ENCODE results near the gene BRINP1. TPM values are rescaled to one million over a fixed set of nuclear protein-coding genes. Genes with fewer than 3 reads are reported as not detected.

The BRINP1 gene
- 1 to 10 TPM; 4.8 to 7.2 (median 5.8) TPM for polyA plus RNA-seq (ENCODE audit: insufficient read length in 3 of 3)
- long read RNA-seq, donor 1: 0 reads
- long read RNA-seq, donor 2, partial matches to known transcripts: 0 of 2 reads
- long read RNA-seq, donor 2, other reads (novel, unspliced or antisense): 0 of 2 reads
- long read RNA-seq, donor 3: 0 reads
- long read RNA-seq, donor 4: 0 reads
- long read RNA-seq, donor 5: 0 reads
- long read RNA-seq, donor 6, partial matches to known transcripts: 0 of 1 reads
- long read RNA-seq, donor 6, other reads (novel, unspliced or antisense): 0 of 1 reads
- long read RNA-seq, donor 7, partial matches to known transcripts: 0 of 1 reads
- long read RNA-seq, donor 7, other reads (novel, unspliced or antisense): 0 of 1 reads
- long read RNA-seq, donor 8, transcript BRINP1-201 (8 exons, 3,202 nt): major isoform, 5 of 5 reads
- long read RNA-seq, donor 8, partial matches to known transcripts: 0 of 5 reads
- long read RNA-seq, donor 8, other reads (novel, unspliced or antisense): 0 of 5 reads
- long read RNA-seq, donor 9, partial matches to known transcripts: 0 of 2 reads
- long read RNA-seq, donor 9, other reads (novel, unspliced or antisense): 0 of 2 reads
- long read RNA-seq, donor 10: 0 reads
- long read RNA-seq, donor 11: 0 reads
- long read RNA-seq, donor 12, partial matches to known transcripts: 0 of 1 reads
- long read RNA-seq, donor 12, other reads (novel, unspliced or antisense): 0 of 1 reads
- long read RNA-seq, donor 13: 0 reads
- long read RNA-seq, donor 14: 0 reads
- long read RNA-seq, donor 15: 0 reads
- long read RNA-seq, donor 16, partial matches to known transcripts: 0 of 3 reads
- long read RNA-seq, donor 16, other reads (novel, unspliced or antisense): 0 of 3 reads

DNA sequence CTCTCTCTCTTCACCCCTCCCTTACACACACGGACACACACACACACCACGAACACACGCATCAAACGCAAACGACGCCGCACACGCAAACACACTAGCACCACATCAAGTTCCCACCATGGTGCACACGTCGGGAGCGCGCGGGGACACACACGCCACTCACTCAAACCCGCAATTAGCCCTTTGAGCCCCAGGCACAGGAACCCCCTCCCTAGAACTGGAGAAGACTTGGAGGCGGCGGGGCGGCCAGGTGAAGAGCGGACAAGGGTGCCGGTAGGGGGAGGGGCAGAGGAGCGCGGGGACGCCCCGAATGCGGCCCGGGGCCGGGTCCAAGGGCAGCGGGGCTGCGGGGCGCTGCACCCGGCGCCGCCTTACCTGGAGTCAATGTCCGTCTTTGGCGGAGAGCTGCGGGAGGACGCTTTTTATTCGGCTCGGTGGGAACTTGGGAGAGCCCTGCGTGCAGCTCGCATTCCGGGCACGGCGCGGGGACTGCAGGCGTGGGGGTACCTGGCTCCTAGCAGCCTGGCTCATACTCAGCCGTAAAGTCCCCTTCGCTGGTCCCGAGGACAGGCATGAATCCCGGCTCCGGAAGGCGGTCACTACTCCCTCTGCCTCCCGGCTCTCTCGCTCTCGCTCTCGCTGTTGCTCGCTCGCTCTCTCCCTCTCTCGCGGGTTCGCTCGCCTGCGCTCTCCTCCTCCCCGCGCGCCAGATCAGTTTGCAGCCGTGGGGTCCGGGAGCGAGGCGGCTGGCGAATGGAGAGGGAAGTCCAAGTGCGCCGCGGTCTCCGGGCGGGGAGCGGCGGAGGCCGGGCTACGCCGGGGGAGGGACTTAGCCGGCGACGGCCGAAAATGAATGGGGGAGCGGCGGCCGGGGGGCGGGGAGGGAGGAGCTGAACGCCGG, at the start of gene BRINP1:
Gene BRINP1, minus strand, starts transcription at position 755 of the 901 bp plus-strand sequence. CDS start 56,080 bp downstream, outside the sequence.
- DNase-seq (ENCODE audit: extremely low read depth in 1 of 11, low read depth in 9 of 11, low spot score in 4 of 11): peak in 8 of 11 donors; percentile 39 to 65 (median 58)

DNA sequence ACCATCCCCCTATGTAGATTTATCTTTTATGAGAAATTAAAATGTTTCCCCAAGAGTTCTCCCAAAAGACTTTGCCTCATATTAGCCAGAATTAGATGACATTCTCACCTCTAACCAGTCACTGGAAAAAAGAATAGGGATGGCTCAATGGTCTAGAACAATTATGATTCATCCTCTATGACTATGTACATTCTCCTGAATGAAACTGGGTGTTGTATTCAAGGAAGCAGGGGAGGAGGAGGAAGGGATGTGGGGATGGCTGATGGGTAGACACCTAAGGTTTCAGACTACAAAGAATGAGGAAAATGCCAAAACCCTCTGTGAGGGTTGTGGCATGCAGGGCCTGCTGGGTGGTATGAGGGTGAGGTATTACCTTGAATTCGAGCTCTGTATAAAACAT, 49.5 kb upstream of the BRINP1 start:
- DNase-seq (ENCODE audit: extremely low read depth in 1 of 11, low read depth in 9 of 11, low spot score in 4 of 11): no peak

- no peak for DNase-seq (ENCODE audit: extremely low read depth in 1 of 11, low read depth in 9 of 11, low spot score in 4 of 11)
These were observed 47.6 kb upstream of the BRINP1 start for GRCh38 chr9:119416793-119417192.

- peak in 2 of 11 donors; percentile 7 to 15 for DNase-seq (ENCODE audit: extremely low read depth in 1 of 11, low read depth in 9 of 11, low spot score in 4 of 11)
These were observed 43.2 kb upstream of the BRINP1 start for GRCh38 chr9:119412399-119412798.

GRCh38 chr9:119409552-119409951, 40.3 kb upstream of the BRINP1 start:
- DNase-seq (ENCODE audit: extremely low read depth in 1 of 11, low read depth in 9 of 11, low spot score in 4 of 11): no peak

GRCh38 chr9:119400606-119401005, 31.4 kb upstream of the BRINP1 start:
- no peak for DNase-seq (ENCODE audit: extremely low read depth in 1 of 11, low read depth in 9 of 11, low spot score in 4 of 11)

- DNase-seq (ENCODE audit: extremely low read depth in 1 of 11, low read depth in 9 of 11, low spot score in 4 of 11): no peak
These were observed 29.1 kb upstream of the BRINP1 start for GRCh38 chr9:119398350-119398749.

DNA sequence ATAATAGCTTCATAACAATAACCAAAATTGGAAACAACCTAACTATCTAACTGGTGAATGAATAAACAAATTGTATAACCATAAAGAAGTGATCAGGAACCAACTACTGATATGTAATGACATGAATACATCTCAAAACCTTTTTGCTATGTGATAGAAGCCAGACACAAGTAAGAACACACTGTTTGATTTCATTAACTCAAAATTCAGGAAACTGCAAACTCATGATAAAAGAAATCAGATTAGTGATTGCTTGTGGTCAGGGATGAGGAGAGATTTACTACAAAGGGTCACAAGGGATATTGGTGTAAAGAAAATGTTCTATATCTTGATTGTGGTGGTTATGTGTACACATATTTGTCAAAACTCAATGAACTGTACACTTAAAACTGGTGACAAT, 22.6 kb upstream of the BRINP1 start:
- DNase-seq (ENCODE audit: extremely low read depth in 1 of 11, low read depth in 9 of 11, low spot score in 4 of 11): no peak

DNA sequence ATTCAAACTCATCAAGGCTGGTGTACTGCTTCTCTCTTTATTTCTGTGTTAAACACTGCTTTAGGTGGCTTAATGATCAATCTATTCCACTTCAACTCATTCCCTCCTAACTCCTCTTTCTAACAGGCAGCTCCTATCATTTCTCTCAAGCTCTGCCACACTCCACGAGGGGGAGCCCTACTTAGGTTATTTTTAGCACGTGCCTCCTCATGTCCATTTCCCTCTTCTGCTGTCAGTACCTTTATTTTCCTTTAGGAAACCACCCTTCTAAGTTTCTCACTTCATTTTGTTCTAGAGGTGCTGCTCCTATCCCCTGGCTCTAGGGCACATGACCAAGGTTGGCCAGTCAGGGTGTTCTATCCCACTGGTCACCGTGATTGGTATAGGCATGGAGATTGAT, 6.7 kb upstream of the BRINP1 start:
- DNase-seq (ENCODE audit: extremely low read depth in 1 of 11, low read depth in 9 of 11, low spot score in 4 of 11): no peak

GRCh38 chr9:119372951-119373350, 3.7 kb upstream of the BRINP1 start:
- DNase-seq (ENCODE audit: extremely low read depth in 1 of 11, low read depth in 9 of 11, low spot score in 4 of 11): no peak

DNA sequence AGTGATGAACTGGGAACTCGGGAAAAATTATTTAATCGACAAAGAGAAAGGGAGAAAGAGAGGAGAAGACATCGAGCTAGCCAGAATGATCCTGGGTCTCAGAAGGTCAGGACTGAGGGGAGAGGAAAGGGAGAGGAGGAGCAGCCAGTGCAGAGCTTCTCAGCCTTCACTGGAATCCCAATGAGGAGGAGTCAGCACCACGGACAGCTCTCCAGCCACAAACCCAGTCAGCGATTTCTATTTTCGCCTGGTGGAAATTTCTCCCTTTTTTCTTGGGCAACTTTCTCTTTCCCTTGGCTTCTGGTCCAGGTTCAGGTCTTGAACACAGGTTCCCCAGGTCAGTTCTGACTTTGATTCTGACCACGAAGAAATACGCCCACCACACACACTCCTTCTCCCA, 1.6 kb upstream of the BRINP1 start:
- peak in 9 of 11 donors; percentile 52 to 72 (median 64) for DNase-seq (ENCODE audit: extremely low read depth in 1 of 11, low read depth in 9 of 11, low spot score in 4 of 11)

DNA sequence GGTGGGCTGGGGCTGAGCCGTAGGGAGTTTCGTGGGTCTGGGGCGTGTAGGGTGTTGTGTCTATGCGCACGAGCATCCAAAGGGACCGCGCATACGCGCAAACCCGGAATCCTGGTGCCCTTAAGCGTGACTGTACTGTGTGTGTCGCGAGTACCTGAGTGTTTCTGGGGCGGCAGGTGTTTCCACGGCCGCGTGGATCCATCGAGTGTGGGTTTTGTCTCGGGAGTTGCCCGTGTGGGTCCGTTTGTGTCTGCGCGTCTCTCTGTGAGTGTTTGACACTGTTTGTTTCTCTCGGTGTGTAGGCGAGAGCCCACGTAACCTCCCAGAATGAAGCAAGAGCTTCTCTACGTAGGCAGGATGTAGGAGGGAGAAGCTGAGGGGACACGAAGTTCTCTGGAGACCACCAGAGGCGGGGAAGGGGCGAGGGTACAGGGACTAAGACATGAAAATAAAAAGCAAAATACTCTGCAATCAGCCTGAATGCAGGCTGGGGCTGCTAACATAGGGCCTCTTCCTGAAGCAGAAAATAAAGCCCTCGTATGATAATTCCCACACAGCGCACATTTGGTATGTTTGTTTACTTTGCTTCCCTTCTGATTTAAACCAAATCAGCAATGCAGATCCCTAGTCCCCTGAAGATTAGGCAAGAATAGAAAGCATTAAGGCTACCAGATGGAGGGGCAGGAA, 588 bp upstream of the BRINP1 start:
- DNase-seq (ENCODE audit: extremely low read depth in 1 of 11, low read depth in 9 of 11, low spot score in 4 of 11): no peak

- no peak for DNase-seq (ENCODE audit: extremely low read depth in 1 of 11, low read depth in 9 of 11, low spot score in 4 of 11)
These were observed 1.1 kb downstream of the BRINP1 start for GRCh38 chr9:119368179-119368578.

DNA sequence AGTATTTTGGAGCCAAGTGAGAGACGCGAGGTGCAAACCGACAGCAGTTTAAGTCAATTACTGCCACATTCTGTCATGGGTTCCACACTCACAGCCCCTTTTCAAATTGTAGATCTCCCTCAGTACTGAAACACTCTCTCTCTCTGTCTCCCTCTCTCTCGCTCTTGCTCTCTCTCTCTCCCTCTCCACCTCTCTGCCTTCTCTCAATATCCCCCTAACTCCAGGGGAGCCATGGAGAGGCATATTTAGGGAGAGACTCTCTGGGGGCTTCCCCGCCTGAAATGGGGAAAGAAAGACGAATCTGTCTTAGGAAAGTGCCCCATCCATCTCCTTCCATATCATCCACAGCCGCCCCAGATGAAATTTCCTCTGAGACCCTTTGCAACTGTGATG, 1.6 kb downstream of the BRINP1 start:
- DNase-seq (ENCODE audit: extremely low read depth in 1 of 11, low read depth in 9 of 11, low spot score in 4 of 11): no peak

GRCh38 chr9:119366909-119367682, 2.1 kb downstream of the BRINP1 start:
- DNase-seq (ENCODE audit: extremely low read depth in 1 of 11, low read depth in 9 of 11, low spot score in 4 of 11): no peak

- DNase-seq (ENCODE audit: extremely low read depth in 1 of 11, low read depth in 9 of 11, low spot score in 4 of 11): peak in 5 of 11 donors; percentile 45 to 57 (median 54)
These were observed 3.8 kb downstream of the BRINP1 start for GRCh38 chr9:119365291-119366027.

GRCh38 chr9:119360237-119360636, 9.0 kb downstream of the BRINP1 start:
- DNase-seq (ENCODE audit: extremely low read depth in 1 of 11, low read depth in 9 of 11, low spot score in 4 of 11): no peak
